Skeletal muscle satellite cell (primary cell): ENCODE data around the gene KDM3B. TPM values are rescaled to one million over a fixed set of nuclear protein-coding genes. Genes with fewer than 3 reads are reported as not detected.
"Not testable (repeated sequence)": the region's sequence is repeated elsewhere in the genome, so short reads cannot be mapped to it uniquely, and the experiment has no call there.

Source experiments
- H3K27me3 ChIP-seq: 2 replicates; pipeline ENCODE4 v1.7.0; 2013; ENCODE audit warnings: low read length; ENCODE audit not compliant: control insufficient read depth, insufficient read depth
- H3K36me3 ChIP-seq: 2 replicates; pipeline ENCODE4 v1.7.0; 2013; ENCODE audit warnings: mild to moderate bottlenecking, control low read depth, low read length; ENCODE audit not compliant: insufficient read depth
- H3K4me1 ChIP-seq: 2 replicates; pipeline ENCODE4 v1.7.0; 2013; ENCODE audit warnings: low read length; ENCODE audit not compliant: control insufficient read depth, insufficient read depth
- H3K4me2 ChIP-seq: 2 replicates; pipeline ENCODE4 v1.7.0; 2013; ENCODE audit warnings: mild to moderate bottlenecking, low read length
- H3K4me3 ChIP-seq: 2 replicates; pipeline ENCODE4 v1.7.0; 2013; ENCODE audit warnings: low read length
- H3K9ac ChIP-seq: 2 replicates; pipeline ENCODE4 v1.7.0; 2013; ENCODE audit warnings: mild to moderate bottlenecking, low read depth, low read length, moderate library complexity
- H3K9me3 ChIP-seq: replicated peaks from 2 replicates; pipeline ENCODE4 v1.7.0; 2013; ENCODE audit warnings: mild to moderate bottlenecking, control low read depth, low read length
- total RNA-seq: library from RNA; depleted of rRNA; stranded (reverse); fragments of >200 nt; gene quantifications from 2 replicates; pipeline ENCODE4 v1.2.3, GENCODE V29; 2012; rRNA removed

Gene KDM3B
- total RNA-seq = 29.2 and 29.9 TPM in 2 replicates

DNA sequence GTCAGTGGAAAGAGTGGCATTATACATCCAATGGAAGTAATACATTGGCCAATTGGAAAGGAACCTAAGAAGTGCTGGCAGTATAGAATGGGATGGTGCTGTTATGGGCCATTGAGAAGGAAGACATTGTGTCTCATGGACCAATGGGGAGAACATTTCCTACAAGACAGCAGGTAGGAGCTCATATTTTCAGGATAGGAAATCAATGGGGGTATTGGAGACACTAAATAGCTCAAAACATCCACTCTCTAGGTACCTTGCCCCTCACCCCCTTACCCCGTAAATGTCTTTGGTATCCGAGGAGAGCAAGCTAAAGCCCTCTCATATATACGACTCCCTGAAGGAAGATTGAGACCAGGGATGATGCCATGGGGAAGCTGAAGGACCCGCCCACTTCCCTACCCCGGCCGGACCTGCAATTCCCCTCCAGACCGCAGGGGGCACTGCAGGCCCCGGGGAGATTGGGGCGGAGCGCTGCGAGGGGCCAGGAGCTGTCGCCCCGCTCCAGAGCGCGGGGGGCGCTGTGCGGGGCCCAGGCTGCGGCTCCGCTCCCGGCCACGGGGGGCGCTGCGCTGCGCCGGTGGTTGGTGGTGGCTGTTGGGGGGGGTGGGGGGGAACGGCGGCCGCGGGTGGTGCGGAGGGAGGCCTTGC is at the start of gene KDM3B:
Gene KDM3B, plus strand, starts transcription at position 615 of the 651 bp plus-strand sequence. CDS start 111 bp downstream, outside the sequence.
- H3K9ac ChIP-seq = peak within 1 kb of the TSS; percentile 97
- peak within 1 kb of the TSS; percentile 94 for H3K4me3 ChIP-seq
- H3K4me1 ChIP-seq = peaks cover 28% of the 10 kb centered on the region
- no peaks in the 10 kb centered on the region for H3K27me3 ChIP-seq
- H3K9me3 ChIP-seq = peaks cover 5% of the 10 kb centered on the region
- H3K36me3 ChIP-seq = peaks cover 21% of the 10 kb centered on the region
- peak within 1 kb of the TSS; percentile 77 for H3K4me2 ChIP-seq

GRCh38 chr5:138303372-138303771 is 49.1 kb upstream of the KDM3B start:
- no peak overlapping the region for H3K4me2 ChIP-seq
- no peak overlapping the region for H3K4me3 ChIP-seq
- no peaks in the 10 kb centered on the region for H3K27me3 ChIP-seq
- no peaks in the 10 kb centered on the region for H3K36me3 ChIP-seq
- no peaks in the 10 kb centered on the region for H3K9me3 ChIP-seq
- H3K4me1 ChIP-seq = no peaks in the 10 kb centered on the region
- H3K9ac ChIP-seq = no peak overlapping the region

GRCh38 chr5:138305797-138306196 is 46.7 kb upstream of the KDM3B start:
- Histone ChIP-seq H3K4me2 (no peak overlapping the region), H3K4me3 (no peak overlapping the region), H3K4me1 (no peaks in the 10 kb centered on the region), H3K36me3 (no peaks in the 10 kb centered on the region), H3K27me3 (no peaks in the 10 kb centered on the region), H3K9me3 (no peaks in the 10 kb centered on the region), H3K9ac (no peak overlapping the region)

DNA sequence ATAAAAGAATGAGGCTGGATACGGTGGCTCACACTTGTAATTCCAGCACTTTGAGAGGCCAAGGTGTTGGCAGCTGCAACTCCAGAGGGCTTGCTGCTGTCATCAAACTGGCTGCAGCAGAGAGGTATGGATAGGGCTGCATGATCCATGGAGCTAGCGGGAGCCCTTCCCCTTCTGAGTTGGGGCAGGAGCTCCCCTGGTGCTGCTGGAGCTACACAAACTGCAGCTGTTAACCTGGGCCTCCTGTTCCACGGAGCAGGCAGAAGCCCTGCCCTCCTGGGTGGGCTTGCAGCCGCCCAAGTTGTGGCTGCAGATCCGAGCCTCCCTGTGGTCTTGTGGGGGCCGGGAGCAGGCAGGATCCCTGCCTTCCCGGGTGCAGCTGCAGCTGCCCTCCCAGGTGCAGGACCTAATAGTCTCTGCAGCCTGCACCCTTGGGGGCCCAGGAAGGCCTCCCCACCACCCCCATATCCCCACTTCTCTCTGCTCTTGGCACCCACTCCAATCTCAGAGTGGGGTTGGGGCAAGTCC is 36.7 kb upstream of the KDM3B start:
- no peak overlapping the region for H3K9ac ChIP-seq
- no peaks in the 10 kb centered on the region for H3K4me1 ChIP-seq
- H3K27me3 ChIP-seq = no peaks in the 10 kb centered on the region
- H3K4me3 ChIP-seq = no peak overlapping the region
- no peak overlapping the region for H3K4me2 ChIP-seq
- no peaks in the 10 kb centered on the region for H3K36me3 ChIP-seq
- H3K9me3 ChIP-seq = no peaks in the 10 kb centered on the region

DNA sequence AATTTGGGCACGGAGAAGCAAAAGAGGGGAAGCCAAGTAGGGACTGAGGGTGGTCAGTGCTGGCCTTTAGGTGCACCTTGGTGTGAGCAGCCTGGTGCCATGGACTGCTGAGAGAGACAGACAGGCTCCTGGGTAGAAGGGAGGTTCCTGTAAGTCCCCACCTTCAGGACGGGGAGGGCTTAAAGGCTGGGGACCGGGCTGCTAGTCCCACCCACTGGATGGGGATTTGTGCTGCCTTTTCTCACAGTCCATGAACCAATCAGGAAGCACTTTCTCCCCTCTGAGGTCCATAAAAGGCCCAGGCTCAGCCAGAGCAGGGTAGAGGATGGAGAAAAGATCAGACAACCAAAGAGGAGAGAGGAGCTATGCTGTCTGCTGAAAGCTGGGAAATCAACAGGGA is 36.1 kb upstream of the KDM3B start:
- Histone ChIP-seq H3K27me3 (no peaks in the 10 kb centered on the region), H3K36me3 (no peaks in the 10 kb centered on the region), H3K9ac (no peak overlapping the region), H3K4me1 (no peaks in the 10 kb centered on the region), H3K4me2 (no peak overlapping the region), H3K4me3 (no peak overlapping the region), H3K9me3 (no peaks in the 10 kb centered on the region)

- H3K4me1 ChIP-seq, H3K9ac ChIP-seq, H3K4me2 ChIP-seq, H3K36me3 ChIP-seq, H3K9me3 ChIP-seq, H3K27me3 ChIP-seq, H3K4me3 ChIP-seq: not testable (repeated sequence)
Measured at GRCh38 chr5:138318211-138318610, 34.3 kb upstream of the KDM3B start.

GRCh38 chr5:138330813-138331448 is 21.6 kb upstream of the KDM3B start:
- no peaks in the 10 kb centered on the region for H3K27me3 ChIP-seq
- H3K4me3 ChIP-seq = peak overlapping the region; percentile 83
- H3K36me3 ChIP-seq = peaks cover 2% of the 10 kb centered on the region

DNA sequence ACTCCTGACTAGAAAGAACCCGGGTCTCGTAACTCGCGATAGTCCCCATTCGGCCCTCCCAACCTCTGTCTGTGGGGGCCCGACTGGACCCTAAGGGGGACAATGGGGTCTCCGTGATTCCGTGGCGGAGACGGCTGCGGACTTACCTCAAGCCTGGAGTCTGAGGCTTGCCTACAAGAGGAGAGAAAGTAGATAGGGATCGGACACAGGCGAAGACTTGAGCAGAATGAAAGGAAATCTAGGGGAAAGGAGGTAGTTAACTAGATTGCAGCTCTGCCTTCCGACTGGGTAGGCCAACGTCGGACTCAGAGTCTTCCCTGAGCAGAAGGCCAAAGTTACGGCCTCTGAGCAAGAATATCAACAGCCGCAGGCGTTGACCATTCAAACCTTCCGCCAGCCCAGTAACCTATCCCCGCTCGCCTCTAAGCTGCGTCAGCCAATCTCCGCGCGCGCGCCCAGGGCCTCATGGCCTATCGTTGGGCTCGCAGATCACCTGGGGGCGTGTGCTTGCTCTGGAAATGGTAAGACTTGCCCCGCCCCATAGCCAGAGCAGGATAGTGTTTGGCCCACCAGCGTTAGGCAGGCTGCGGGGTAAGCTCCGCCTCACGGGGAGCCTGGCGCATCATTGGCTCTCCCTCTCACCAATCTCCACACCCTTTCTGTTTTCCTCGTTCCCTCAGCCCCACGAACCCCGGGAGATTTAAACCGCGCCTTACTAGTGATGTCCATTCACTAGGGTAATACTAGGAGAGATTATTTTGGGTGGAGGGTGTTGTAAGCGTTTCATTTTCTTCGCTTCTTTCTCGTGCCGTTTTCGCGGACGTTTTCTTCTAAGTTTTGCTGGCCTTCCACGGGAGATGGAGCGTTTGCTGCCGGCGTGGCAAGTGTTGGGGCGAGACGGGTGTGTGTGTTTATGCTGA is 20.8 kb upstream of the KDM3B start, which contains the start of gene CDC25C:
Gene CDC25C, minus strand, starts transcription at position 356 of the 920 bp plus-strand sequence. CDS start 624 bp downstream, outside the sequence.
- Histone ChIP-seq H3K9ac (peak within 1 kb of the TSS; percentile 81), H3K4me2 (peak within 1 kb of the TSS; percentile 94), H3K4me3 (peak within 1 kb of the TSS; percentile 83), H3K4me1 (peaks cover 8% of the 10 kb centered on the region), H3K9me3 (no peaks in the 10 kb centered on the region), H3K36me3 (no peaks in the 10 kb centered on the region), H3K27me3 (no peaks in the 10 kb centered on the region)

More at GRCh38 chr5:138330813-138331448, 21.6 kb upstream of the KDM3B start:
- Histone ChIP-seq H3K9me3 (no peaks in the 10 kb centered on the region), H3K9ac (peak overlapping the region; percentile 81), H3K4me1 (peaks cover 8% of the 10 kb centered on the region), H3K4me2 (peak overlapping the region; percentile 93)

DNA sequence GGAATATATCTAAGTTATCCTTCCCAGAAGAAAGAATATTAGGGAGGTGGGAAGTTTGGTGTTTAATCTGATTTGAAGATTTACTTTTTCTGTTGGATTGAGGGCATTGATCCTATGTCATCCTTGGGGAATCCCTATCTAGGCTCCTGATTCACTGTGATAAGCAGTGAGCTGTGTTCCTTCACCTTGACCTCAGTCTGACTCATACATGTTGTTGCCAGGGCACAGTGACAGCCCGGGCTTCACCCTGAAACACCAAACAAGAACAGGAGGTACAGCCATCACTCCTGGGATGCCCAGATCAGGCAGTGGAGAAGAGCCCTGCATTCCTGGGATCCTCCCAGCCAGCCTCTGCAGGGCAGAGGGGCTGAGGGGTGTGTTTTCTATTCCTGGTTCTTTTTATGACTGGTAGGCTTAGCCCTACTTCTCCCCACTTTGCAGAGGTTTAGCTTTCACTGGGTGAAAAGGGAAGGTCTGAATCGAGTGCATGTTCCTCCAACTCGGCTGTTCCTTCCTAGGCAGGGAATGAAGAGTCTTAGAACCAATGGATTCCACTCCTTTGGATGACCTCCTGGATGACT is 17.5 kb upstream of the KDM3B start:
- H3K4me1 ChIP-seq = peaks cover 18% of the 10 kb centered on the region
- H3K4me2 ChIP-seq = no peak overlapping the region
- H3K9me3 ChIP-seq = no peaks in the 10 kb centered on the region
- H3K9ac ChIP-seq = no peak overlapping the region
- peaks cover 1% of the 10 kb centered on the region for H3K36me3 ChIP-seq
- H3K4me3 ChIP-seq = no peak overlapping the region
- H3K27me3 ChIP-seq = no peaks in the 10 kb centered on the region

DNA sequence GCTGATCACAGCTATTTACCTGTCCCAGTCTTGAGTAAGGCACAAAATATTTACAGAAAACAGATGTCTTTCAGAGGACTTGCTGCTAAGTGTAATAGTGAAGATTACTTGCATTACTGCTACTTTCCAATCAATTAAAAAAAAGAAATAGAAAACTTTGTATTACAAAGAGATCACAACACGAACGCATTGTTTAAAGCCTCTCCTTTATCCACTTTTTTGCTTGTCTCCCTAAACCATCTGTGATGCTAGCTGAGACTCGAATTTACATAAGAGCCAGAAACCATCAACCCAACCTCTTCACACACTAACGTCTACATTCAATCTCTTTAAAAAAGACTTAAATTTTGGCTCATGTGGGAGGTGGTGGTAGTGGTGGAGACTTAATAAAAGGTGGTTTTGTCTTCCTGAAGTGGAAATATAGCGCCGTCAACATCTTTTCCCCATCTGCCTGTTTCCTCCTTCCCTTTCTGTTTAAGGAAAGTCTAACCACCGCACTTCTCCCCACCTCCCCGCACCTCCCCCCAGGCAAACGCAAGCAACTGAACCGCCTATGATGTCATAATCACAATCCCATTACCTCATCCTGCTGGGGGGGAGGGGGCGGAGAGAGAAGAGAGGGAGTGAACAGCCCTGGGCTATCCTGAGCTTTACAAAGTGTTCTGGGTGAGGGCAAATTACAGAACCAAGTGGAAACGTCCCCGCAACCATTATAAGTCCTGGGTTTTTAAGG is 15.4 kb upstream of the KDM3B start:
- Histone ChIP-seq H3K4me1 (peaks cover 15% of the 10 kb centered on the region), H3K36me3 (peaks cover 14% of the 10 kb centered on the region), H3K27me3 (no peaks in the 10 kb centered on the region), H3K9ac (peak overlapping the region; percentile 98), H3K4me2 (peak overlapping the region; percentile 98), H3K4me3 (peak overlapping the region; percentile 91), H3K9me3 (no peaks in the 10 kb centered on the region)
